Activated gamma-delta T cell treated with Interleukin-2 at 50 U/mL for 16 hours (primary cell): ENCODE results near the gene TPP2.

Experiments used
- DNase-seq: peaks from one replicate; pipeline ENCODE4 v3.0.0-alpha.2; 2020

The TPP2 gene

GRCh38 chr13:102596147-102597028, at the start of gene TPP2:
Gene TPP2 (plus strand): TSS chr13:102596986. CDS start chr13:102597039, 53 bp downstream.
- DNase-seq = peak; percentile 99

DNA sequence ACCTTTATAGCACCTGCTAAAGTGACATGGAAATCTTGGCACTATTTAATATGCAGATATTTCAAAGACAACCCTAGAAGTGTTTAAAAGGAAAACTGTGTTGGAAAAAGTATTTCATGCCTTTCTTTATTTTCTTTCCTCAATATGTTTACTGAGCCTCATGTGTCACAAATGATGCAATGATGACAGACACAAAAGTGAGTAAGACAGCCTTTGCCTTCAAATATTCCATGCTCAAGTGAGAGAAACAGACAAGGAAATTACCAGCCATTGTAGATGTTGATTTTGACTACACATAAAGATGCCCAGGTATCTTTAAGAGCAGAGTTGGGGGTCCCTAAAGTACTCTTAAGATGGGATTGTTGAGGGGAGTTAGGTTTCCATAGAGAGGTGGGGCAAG, 48.0 kb upstream of the TPP2 start:
- no peak for DNase-seq

DNA sequence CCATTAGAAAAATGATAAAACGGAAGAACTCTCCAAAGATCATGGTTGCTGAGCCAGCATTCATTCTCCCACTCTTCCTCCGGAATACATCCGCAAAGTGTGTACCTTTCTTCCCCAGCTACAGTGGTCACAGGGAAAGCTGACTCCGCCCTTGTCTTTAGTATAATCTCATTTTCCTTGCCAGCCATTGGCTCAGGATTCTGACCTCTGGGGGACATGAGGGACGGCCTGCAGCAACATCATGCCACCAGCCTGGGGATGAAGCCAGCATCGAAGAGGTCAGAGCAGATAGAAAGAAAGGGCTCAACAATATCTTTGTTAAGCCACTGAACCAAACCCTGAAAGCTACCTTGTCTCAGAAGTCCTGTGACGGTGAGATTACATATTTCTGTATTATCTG, 46.3 kb upstream of the TPP2 start:
- no peak for DNase-seq

DNA sequence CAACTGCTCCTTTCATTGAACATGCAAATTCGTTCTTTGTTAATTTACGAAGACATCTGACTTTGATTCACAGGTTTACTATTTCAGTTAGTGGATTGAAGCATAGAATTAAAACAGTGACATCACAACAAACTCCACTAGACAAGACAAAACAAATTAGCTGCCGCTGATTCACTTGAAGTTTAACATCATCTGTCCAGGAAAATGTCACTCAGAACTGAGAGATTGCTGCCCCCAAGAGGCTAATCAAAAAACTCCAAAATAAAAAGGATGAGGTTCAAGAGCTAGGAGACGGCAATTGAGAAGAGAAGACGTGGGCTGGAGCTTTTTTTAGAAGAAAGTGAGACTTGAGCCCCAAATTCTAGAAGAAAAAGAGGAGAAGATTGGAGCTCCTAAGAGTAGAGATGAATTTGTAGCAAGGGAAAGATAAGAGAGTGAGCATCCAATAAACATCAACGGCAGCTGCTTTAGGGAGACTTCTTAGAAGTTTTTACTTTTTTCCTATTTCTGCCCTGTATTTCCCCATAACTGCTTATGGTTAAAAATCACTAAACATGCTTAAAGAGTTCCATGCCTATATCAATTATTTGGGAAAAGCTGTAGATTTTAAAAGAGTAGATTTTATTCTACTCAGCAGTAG, 40.8 kb upstream of the TPP2 start:
- no peak for DNase-seq

DNA sequence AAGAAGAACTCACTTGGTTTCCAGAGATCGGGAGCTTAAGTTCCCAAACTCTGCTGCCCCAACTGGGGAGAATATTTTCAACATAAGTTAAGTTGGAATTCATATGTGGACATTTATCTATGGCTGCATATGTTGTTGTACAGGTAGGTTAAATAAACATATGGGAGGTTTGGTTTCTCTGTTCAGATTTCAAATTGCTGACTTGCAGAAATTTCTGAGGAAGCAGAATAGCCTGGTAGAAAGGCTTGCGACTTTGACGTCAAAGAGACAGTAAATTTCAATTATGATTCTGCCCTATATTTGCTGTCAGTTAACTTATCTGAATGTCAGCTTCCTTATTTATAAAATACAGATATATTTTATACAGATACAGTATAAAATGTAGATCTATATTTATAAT, 40.0 kb upstream of the TPP2 start:
- DNase-seq = no peak

DNA sequence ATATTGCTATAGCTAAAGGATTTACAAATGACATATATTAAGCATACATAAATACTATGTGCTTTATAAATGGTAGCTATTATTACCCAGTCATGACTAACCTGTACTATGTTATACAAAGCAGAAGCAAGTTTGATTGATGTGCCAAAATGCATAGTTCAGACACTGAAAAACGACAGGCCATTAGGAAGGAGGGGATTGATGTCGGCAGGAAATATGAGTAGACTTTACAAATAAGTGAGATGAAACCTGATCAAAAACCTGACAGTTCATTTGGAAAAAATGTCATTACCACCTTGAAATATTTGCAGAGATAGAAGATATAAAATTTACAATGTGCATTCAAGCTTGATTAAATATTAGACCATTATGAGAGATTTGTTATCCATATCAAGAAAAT, 38.8 kb upstream of the TPP2 start:
- DNase-seq = no peak

- no peak for DNase-seq
Measured at GRCh38 chr13:102561933-102562332, 34.9 kb upstream of the TPP2 start.

GRCh38 chr13:102563267-102563666, 33.5 kb upstream of the TPP2 start:
- DNase-seq = no peak

DNA sequence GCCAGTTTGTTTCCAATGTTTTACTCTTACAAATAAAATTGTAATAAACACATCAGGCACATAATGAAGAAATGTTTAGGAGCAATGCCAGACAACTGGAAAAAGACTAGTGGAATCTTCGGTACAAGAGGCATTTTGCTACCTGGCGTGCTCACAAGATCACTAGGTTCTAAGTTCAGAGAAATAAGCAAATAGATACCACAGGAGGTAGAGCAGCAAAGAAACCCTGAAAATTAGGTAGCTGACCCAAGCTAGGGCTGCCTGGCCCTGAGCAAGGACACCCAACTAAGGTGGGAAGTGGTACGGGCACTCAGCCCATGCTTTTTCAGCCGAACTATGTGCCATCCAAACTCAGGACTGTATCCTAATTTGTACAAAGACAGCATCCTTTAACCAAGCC, 32.2 kb upstream of the TPP2 start:
- no peak for DNase-seq

DNA sequence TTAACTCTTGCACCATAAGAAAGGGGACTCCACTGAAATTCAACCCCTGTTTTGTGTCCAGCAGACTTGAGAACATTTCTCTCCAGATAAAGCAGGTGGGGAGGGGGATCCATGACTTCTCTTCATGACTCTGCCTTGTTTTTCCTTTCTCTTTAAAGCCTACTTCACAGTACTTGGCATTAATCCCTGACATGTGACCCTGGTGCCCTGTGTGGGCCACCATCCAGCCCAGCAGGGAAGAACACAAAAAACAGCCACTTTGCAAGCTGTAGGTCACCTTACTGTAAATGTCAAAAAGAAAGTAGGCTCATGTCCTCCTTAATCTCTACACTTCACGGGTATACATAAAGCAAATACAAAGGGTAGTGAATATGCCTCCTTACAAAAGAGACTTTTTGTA, 30.3 kb upstream of the TPP2 start:
- DNase-seq = no peak

- DNase-seq = no peak
Measured at GRCh38 chr13:102567857-102568256, 28.9 kb upstream of the TPP2 start.

- no peak for DNase-seq
Measured at GRCh38 chr13:102569488-102569887, 27.3 kb upstream of the TPP2 start.

DNA sequence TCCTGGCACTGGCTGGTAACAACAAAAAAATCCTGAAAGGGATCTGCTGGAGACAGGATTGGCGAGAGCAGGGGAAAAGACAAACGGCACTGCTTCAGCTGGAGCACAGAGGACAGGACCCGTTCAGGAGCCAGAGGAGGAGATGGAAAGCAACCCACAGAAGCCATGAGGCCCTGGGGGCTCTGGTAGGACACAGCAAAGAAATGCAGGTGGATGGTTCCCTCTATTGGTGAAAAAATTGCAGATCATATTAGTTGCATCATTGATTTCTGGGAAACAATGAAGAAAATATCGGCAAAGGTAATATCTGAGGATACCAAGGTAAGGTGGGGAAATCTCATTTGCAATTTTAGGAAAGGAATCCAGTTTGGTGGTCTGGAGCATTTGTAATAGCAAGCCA, 25.7 kb upstream of the TPP2 start:
- DNase-seq = no peak

DNA sequence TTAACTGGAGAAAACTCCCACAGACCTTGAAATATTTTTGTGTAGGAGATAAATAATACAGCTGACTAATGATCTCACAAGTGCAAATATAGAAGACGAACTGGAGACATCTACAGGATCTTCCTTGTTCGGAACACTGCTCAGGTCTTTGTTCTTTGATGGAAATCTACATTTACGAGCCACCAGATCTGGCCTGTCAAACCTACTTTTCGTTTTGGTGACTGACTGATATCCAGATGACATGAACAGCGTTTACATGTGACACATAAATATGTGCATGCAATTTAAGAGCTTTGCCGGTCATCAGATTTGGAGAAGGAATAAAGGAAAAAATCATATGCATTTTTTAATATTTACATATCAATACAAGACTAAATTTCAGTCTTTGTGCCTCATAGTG, 24.5 kb upstream of the TPP2 start:
- DNase-seq = no peak

GRCh38 chr13:102580552-102581169, 16.1 kb upstream of the TPP2 start:
- DNase-seq = peak; percentile 34

GRCh38 chr13:102582256-102582655, 14.5 kb upstream of the TPP2 start:
- DNase-seq = no peak

- DNase-seq = no peak
Measured at GRCh38 chr13:102584434-102584833, 12.4 kb upstream of the TPP2 start.

DNA sequence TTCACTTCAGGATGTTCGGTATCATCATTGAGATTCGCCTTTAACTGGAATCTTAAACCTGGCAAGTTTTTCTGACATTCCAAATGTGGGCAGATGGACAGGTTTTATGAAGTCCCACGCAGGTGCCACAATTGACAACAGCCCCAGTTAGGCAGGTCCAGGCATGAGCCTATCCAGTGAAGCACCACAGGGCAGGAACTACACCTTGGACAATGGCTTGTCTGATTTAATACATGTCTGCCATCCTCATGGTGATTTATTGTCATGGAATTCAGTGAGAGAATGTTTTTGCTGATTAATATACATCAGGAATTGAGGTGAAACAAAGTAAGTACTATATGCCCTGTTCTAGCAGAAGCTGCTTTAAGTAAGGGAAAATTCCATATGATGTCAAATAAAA, 10.2 kb upstream of the TPP2 start:
- DNase-seq = no peak

DNA sequence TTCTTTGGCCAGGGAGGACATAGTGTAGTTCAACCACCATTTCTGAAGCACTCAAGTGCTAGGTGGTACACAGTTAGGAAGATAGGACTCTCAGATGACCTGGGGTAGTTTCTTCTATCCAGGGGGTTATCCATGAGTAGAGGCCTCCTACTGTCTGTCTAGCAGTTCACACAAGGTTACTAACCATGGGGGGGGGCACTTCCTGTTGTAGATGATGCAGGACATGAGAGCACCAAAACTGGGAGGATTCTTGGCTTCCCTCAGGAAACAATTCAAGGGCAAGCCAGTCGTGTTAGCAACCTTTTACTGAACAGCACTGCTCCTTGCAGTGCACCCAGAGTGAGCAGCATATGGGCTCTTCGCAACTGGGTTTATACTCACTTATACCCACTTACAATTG, 8.9 kb upstream of the TPP2 start:
- no peak for DNase-seq

DNA sequence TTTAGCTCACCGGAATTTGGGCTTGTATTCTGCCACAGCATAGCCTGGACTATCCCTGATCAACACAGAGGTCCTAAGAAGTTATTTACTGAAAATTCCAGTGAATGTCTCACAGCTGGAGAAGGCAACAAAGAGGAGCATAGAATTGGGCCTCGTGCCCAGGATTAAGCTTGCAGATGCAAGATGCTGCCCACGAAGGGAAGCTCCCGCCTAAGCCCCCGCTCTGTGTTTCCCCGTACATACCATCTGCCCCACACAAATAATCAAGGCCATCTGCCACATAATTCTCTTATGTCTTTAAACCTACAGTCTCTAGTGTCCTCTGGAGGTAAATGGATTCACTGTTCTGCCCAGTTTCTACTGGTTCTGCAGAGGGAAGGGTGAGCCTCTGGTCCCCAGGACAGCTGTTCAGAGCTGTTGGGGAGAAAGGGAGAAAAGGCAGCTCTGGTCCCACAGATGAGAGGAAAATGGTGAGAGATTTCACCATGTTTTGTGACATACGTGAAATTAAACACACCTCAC, 7.4 kb upstream of the TPP2 start:
- no peak for DNase-seq

DNA sequence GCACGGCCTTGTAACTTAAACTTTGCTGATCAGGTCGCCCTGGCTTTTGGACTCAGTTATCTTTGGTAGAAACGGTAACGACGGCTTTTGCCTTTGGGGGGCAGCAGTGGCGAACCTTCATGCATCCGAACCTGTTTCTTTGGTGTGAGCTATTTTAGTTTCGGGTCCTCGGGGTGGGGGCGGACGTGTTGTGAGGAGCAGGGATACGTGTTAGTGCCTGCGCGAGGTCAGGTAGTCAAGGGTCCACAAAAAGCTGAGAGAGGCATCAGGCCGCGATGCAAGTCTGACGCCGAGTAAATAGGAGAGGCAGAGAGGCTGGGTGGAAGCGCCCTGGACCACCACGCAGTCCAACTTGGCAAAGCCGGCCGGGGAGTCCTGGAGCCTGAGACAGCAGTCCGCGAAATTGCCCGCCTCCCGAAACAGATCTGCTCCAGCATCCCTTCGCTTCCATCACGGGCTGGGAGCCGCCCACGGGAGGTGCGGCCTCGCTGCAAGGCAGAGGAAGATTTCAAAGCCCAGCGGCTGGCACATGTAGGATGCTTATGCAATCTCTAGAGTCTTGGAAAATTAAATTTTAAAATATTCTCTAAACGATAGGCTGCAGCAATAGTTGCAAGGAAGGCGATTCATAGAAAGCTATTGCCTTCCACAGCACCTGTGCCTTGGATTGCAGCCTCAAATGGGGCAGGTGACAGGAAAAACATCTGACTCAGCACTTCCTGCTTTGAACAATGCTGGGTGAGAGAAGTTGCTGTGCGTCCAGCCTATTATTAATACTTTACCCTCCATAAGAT, 4.6 kb upstream of the TPP2 start:
- DNase-seq = peak; percentile 83

DNA sequence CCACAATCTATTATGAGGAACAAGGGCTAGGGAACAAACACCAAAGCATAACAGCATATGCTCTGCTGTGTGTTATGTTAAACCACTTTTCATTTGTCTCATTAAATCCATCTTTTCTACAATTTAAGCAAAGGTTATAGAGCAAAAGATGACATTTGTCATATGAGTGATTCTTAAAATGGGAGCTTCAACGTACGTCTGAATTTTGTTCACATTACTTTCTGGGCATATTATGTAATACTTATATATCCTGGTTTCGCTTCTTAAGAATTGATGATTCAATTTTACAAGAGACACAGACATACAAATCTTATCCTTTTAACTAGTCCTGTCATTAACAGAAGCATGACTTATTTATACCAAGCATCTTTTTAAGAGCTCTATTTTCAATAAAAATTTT, 3.3 kb upstream of the TPP2 start:
- DNase-seq = no peak
